Epithelial cell of esophagus (primary cell): ENCODE measurements around the gene ZNF506.
"Not testable (repeated sequence)": the region's sequence is repeated elsewhere in the genome, so short reads cannot be mapped to it uniquely, and the experiment has no call there.

Source experiments
- DNase-seq: peaks from one replicate; pipeline ENCODE4 v3.0.0; 2010; ENCODE audit warnings: low read depth
- H3K4me3 ChIP-seq: 2 replicates; pipeline ENCODE4 v1.5.1; 2011; ENCODE audit warnings: mild to moderate bottlenecking, low read length, control low read depth
- CTCF ChIP-seq: IDR thresholded peaks from 2 replicates; pipeline ENCODE4 v1.5.1; 2011; ENCODE audit warnings: low read depth, mild to moderate bottlenecking, low read length, control low read depth, inconsistent platforms; ENCODE audit not compliant: insufficient read depth; ENCODE audit errors: missing control alignments

ZNF506 gene

DNA sequence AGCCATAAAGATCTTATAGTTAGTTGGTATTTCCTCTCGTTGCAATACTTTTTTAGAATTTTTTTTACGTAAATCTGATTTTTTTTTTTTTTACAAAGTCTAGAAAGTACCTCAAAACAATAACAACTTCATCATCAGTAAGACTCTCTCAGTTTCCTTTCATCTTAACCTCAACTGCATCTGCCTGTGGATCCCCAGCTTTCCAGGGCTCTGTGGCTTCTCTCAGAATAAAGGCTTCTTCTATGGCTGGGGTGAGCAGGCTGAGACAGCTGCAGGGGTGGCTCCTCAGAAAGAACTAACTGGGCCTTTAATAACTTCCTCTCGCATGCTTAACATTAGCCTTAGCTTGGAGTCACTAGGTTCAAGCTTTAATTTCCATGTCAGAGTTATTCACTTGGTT is 4.2 kb downstream of the ZNF506 start:
- no peak for DNase-seq
- H3K4me3 ChIP-seq = no peak overlapping the region
- no peak for TF ChIP-seq CTCF

DNA sequence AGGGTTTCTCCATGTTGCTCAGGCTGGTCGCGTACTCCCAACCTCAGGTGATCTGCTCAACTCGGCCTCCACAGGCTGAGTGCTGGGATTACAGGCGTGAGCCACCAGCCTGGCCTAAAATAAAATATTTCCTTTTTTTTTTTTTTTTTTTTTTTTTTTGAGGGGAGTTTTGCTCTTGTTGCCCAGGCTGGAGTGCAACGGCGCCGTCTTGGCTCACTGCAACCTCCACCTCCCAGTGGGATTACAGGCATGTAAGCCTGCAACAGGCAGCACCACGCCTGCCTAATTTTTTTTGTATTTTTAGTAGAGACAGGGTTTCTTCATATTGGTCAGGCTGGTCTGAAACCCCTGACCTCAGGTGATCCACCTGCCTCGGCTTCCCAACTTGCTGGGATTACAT is 4.9 kb downstream of the ZNF506 start:
- TF ChIP-seq CTCF = no peak
- DNase-seq = no peak
- H3K4me3 ChIP-seq = no peak overlapping the region

DNA sequence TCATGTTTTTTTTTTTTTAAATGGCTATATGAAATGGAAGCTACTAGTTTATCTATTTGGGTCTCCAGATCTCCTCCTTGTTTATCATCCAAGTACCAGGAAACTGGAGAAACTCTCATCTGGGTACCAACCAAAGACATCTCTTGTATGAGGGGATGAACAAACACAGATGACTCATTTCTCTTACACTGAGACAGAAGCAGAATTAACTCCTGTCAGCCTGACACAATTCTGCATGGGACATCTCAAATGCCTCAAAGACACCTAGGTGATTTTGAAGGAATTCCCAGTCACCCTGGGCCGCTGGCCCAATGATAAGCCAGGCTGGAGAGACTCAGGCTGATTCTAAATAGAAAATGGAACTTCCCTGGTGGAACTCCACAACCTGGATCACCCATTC is 9.6 kb downstream of the ZNF506 start:
- DNase-seq, H3K4me3 ChIP-seq: not testable (repeated sequence)

DNA sequence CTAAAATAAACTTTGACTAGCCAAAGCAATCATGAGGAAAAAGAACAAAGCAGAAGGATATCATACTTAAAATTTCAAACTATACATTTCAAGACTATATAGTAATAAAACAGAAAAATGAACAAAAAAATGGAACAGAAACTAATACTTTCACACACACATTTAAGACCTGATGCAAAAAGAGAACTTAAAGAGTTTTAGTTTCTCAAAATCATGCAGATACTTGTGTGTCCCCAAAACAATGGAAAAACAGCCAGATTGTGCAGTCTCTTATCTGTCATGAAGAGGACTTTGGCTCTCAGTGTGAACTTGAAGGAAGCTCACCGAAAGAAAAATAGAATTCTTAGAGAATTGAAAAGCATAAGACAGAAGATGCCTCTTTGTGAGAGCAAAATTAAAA is 16.1 kb downstream of the ZNF506 start:
- no peak overlapping the region for H3K4me3 ChIP-seq
- DNase-seq = no peak
- TF ChIP-seq CTCF = no peak

DNA sequence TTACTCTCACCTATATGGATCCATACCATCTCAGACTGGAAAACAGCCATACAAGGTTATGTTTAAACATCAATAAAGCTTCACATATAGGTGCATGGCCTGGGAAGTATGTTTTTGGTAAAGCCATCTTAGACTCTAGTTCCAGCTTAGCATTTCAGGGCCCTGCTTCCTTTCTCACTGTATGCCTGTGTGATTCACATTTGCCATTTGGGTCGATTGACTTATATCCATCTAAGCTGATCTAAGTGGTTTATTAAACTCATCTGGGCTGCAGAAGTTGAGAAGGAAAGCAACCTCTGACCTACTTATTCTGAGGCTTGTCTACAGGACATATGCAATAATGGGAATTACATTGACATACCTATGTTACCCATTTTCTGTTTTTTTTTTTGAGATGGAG is 33.5 kb downstream of the ZNF506 start:
- no peak for TF ChIP-seq CTCF
- no peak for DNase-seq
- H3K4me3 ChIP-seq = no peak overlapping the region

DNA sequence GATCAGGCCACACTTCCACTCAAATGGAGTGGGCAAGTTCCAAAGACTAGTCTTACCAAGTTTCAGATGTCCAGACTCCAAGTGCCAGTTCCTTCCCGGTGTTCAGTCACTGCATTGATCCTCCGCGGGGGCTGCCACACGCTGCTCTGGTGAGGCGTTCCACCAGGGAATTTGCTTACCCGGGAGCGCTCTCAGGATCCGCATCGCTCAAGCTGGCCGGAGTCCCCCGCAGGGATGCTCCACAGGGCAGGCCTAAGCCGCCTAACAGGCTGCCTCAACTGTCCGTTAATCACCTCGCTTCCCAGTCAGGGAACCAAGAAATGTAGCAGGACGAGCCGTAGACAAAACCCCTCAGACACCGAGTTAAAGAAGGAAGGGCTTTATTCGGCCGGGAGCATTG is 36.1 kb downstream of the ZNF506 start:
- not testable (repeated sequence) for H3K4me3 ChIP-seq, DNase-seq

DNA sequence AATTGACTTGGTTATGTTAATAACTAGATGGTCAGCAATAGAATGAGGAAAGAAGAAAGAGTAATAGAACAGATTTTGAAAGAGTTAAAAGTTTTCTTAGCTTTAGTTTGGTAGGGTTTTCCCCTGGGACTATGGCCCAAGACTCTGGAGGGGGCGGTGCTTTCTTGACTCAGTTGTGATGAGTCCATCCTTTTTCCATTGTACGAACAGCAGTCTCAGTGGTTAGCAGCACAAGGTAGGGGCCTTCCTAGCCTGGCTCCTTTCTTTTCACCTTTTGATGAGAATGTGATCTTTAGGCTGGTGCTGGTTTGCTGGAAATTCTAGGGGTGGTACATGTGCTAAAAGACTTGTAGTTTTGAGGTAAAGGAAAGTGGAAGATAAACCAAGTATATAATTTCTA is 38.8 kb downstream of the ZNF506 start:
- no peak for TF ChIP-seq CTCF
- H3K4me3 ChIP-seq = no peak overlapping the region
- no peak for DNase-seq

- not testable (repeated sequence) for H3K4me3 ChIP-seq, DNase-seq
Observed at GRCh38 chr19:19781791-19782190, 39.8 kb downstream of the ZNF506 start.

DNA sequence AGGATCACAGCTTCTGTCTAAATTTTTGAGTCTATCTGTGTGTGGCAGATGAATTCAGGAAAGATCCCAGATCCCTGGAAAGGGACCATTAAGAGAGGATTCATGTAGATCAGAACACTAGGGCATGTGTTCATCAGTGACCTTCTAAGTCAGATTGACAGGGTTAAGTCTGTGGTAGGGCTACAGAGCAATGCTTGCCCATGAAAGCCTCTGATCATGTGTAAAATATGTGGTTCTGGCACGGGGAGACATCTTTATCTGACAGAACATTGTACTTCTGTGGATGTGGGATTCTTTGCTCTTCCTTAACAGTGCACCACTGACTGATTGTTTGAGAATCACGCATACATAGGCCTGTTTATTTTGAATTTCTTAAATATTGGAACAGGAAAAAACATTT is 42.9 kb downstream of the ZNF506 start:
- DNase-seq = no peak
- TF ChIP-seq CTCF = no peak
- H3K4me3 ChIP-seq = no peak overlapping the region
